NT2/D1 (cell line): ENCODE results near the gene CCDC194.

Experiments
- SUZ12 ChIP-seq: IDR thresholded peaks from 2 replicates; pipeline ENCODE4 v1.6.1; 2011; ENCODE audit not compliant: insufficient read length, insufficient read depth; ENCODE audit errors: extremely low read depth
- YY1 ChIP-seq: IDR thresholded peaks from 2 replicates; pipeline ENCODE4 v1.6.1; 2011; ENCODE audit not compliant: insufficient read length, insufficient read depth
- ZNF274 ChIP-seq: IDR thresholded peaks from 2 replicates; pipeline ENCODE4 v1.6.1; 2011; ENCODE audit warnings: mild to moderate bottlenecking, low read depth, low read length

DNA sequence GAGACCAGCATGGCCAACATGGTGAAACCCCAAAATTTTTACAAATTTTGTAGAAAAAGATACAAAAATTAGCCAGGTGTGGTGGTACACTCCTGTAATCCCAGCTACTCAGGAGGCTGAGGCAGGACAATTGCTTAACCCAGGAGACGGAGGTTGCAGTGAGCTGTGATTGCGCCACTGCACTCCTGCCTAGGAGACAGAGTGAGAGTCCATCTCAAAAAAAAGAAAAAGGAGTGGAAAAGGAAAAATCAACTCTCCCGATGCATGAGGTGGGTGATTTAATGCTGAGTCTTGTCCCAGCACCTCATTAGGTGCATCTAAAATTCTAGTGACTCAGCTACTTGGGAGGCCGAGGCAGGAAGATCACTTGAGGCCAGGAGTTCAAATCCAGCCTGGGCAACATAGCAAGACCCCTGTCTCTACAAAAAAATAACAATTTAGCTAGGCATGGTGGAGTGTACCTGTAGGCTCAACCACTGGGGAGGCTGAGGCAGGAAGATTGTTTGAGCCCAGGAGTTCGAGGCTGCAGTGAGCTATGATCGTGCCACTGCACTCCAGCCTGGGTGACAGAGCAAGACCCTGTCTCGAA is 36.8 kb downstream of the CCDC194 start:
- no peak for TF ChIP-seq SUZ12
- no peak for TF ChIP-seq YY1
- TF ChIP-seq ZNF274: no peak
